Central memory CD8-positive, alpha-beta T cell (primary cell): Measurements from ENCODE around the gene DACT1.

ENCODE experiments used
- ATAC-seq: fragments of 150-1000 bp; cut with Tn5 transposase; replicated peaks from 2 replicates; pipeline ENCODE4 v1.10.0; 2022; ENCODE audit warnings: mild to moderate bottlenecking, moderate FRiP score, moderate number of reproducible peaks; ENCODE audit not compliant: poor library complexity, severe bottlenecking; ENCODE audit errors: extremely low read depth
- DNase-seq, 2 donors: peaks; one replicate each; pipeline ENCODE4 v3.0.0; 2021; ENCODE audit warnings: low spot score in 2 of 2
- H3K27ac Mint-ChIP-seq: one replicate; pipeline ENCODE4 v1.8.0; 2022; ENCODE audit warnings: low read depth, mild to moderate bottlenecking, moderate library complexity, mixed read lengths
- H3K27me3 Mint-ChIP-seq: one replicate; pipeline ENCODE4 v1.8.0; 2022; ENCODE audit warnings: mixed read lengths
- H3K36me3 Mint-ChIP-seq: one replicate; pipeline ENCODE4 v1.8.0; 2022; ENCODE audit warnings: mild to moderate bottlenecking, moderate library complexity, mixed read lengths; ENCODE audit not compliant: insufficient read depth
- H3K4me1 Mint-ChIP-seq: one replicate; pipeline ENCODE4 v1.8.0; 2022; ENCODE audit warnings: mixed read lengths
- H3K4me3 Mint-ChIP-seq: one replicate; pipeline ENCODE4 v1.8.0; 2022; ENCODE audit warnings: mild to moderate bottlenecking, moderate library complexity, mixed read lengths
- H3K9me3 Mint-ChIP-seq: one replicate; pipeline ENCODE4 v1.8.0; 2022; ENCODE audit warnings: mixed read lengths

DACT1 gene

GRCh38 chr14:58680698-58681097 lies 42.9 kb downstream of the DACT1 start:
- Mint-ChIP-seq H3K4me3 (no peak overlapping the region), H3K4me1 (no peaks in the 10 kb centered on the region), H3K9me3 (no peaks in the 10 kb centered on the region), H3K27ac (no peak overlapping the region), H3K36me3 (no peaks in the 10 kb centered on the region), H3K27me3 (peaks cover 19% of the 10 kb centered on the region)
- ATAC-seq (no peak), DNase-seq (no peak)

GRCh38 chr14:58687232-58687795 lies 49.6 kb downstream of the DACT1 start:
- Mint-ChIP-seq H3K4me3 (no peak overlapping the region), H3K9me3 (no peaks in the 10 kb centered on the region), H3K4me1 (no peaks in the 10 kb centered on the region), H3K27me3 (peaks cover 5% of the 10 kb centered on the region), H3K27ac (no peak overlapping the region), H3K36me3 (no peaks in the 10 kb centered on the region)
- no peak for DNase-seq
- ATAC-seq, result no peak

- H3K4me1 Mint-ChIP-seq, result no peaks in the 10 kb centered on the region
- H3K27me3 Mint-ChIP-seq, result peaks cover 29% of the 10 kb centered on the region
- H3K9me3 Mint-ChIP-seq, result no peaks in the 10 kb centered on the region
- no peak overlapping the region for H3K4me3 Mint-ChIP-seq
- DNase-seq (no peak), ATAC-seq (no peak)
- H3K36me3 Mint-ChIP-seq, result no peaks in the 10 kb centered on the region
- H3K27ac Mint-ChIP-seq, result no peak overlapping the region
Measured at GRCh38 chr14:58690801-58691516, 53.2 kb downstream of the DACT1 start.

GRCh38 chr14:58693048-58693447 lies 55.3 kb downstream of the DACT1 start:
- DNase-seq, result no peak
- Mint-ChIP-seq H3K27ac (no peak overlapping the region), H3K4me3 (no peak overlapping the region), H3K4me1 (no peaks in the 10 kb centered on the region), H3K27me3 (peaks cover 39% of the 10 kb centered on the region), H3K36me3 (no peaks in the 10 kb centered on the region), H3K9me3 (no peaks in the 10 kb centered on the region)
- ATAC-seq, result no peak

GRCh38 chr14:58695514-58695913 lies 57.8 kb downstream of the DACT1 start:
- no peaks in the 10 kb centered on the region for H3K4me1 Mint-ChIP-seq
- no peak overlapping the region for H3K27ac Mint-ChIP-seq
- DNase-seq (no peak), ATAC-seq (no peak)
- H3K27me3 Mint-ChIP-seq, result peaks cover 39% of the 10 kb centered on the region
- H3K9me3 Mint-ChIP-seq, result no peaks in the 10 kb centered on the region
- no peaks in the 10 kb centered on the region for H3K36me3 Mint-ChIP-seq
- H3K4me3 Mint-ChIP-seq, result no peak overlapping the region

GRCh38 chr14:58697266-58697929 lies 59.6 kb downstream of the DACT1 start:
- no peaks in the 10 kb centered on the region for H3K9me3 Mint-ChIP-seq
- no peaks in the 10 kb centered on the region for H3K36me3 Mint-ChIP-seq
- no peak for ATAC-seq
- no peaks in the 10 kb centered on the region for H3K4me1 Mint-ChIP-seq
- H3K27me3 Mint-ChIP-seq, result peaks cover 39% of the 10 kb centered on the region
- H3K4me3 Mint-ChIP-seq, result no peak overlapping the region
- no peak overlapping the region for H3K27ac Mint-ChIP-seq
- no peak for DNase-seq
